Loucy (cell line): ENCODE measurements around the gene KAT7.

Experiments used
- CTCF ChIP-seq: fragments of 200-600 bp; sonication (generic); conservative IDR thresholded peaks from 2 replicates; pipeline ENCODE4 v1.5.1; 2014; ENCODE audit warnings: mild to moderate bottlenecking, antibody characterized with exemption, low read length
- EZH2phosphoT487 ChIP-seq: fragments of 200-600 bp; IDR thresholded peaks from 2 replicates; pipeline ENCODE4 v1.6.1; 2018; ENCODE audit warnings: antibody characterized with exemption, mild to moderate bottlenecking, moderate library complexity, borderline replicate concordance

GRCh38 chr17:49839455-49839854 lies 51.0 kb downstream of the KAT7 start:
- TF ChIP-seq CTCF, result no peak
- TF ChIP-seq EZH2phosphoT487, result no peak
